GM10266 (cell line): ENCODE measurements around the gene RAD18.

Experiments used
- DNase-seq: peaks from one replicate; pipeline ENCODE4 v3.0.0; 2012; ENCODE audit errors: extremely low spot score
- CTCF ChIP-seq: IDR thresholded peaks from 2 replicates; pipeline ENCODE4 v1.5.1; 2012; ENCODE audit warnings: mild to moderate bottlenecking, low read depth; ENCODE audit not compliant: control insufficient read depth, insufficient read depth; ENCODE audit errors: missing control alignments

Gene RAD18

GRCh38 chr3:8864402-8865350 lies 98.6 kb downstream of the RAD18 start:
- no peak for TF ChIP-seq CTCF
- no peak for DNase-seq

- TF ChIP-seq CTCF, result no peak
Measured at GRCh38 chr3:8863891-8864290, 99.4 kb downstream of the RAD18 start.

GRCh38 chr3:8857720-8858367 lies 105.4 kb downstream of the RAD18 start:
- TF ChIP-seq CTCF, result no peak
- no peak for DNase-seq

More at GRCh38 chr3:8863891-8864290, 99.4 kb downstream of the RAD18 start:
- DNase-seq, result no peak

- no peak for TF ChIP-seq CTCF
- DNase-seq, result no peak
Measured at GRCh38 chr3:8856721-8857120, 106.6 kb downstream of the RAD18 start.

GRCh38 chr3:8856071-8856470 lies 107.2 kb downstream of the RAD18 start:
- no peak for TF ChIP-seq CTCF
- no peak for DNase-seq

GRCh38 chr3:8854656-8855055 lies 108.6 kb downstream of the RAD18 start:
- no peak for DNase-seq
- no peak for TF ChIP-seq CTCF

GRCh38 chr3:8853081-8853480 lies 110.2 kb downstream of the RAD18 start:
- TF ChIP-seq CTCF, result no peak
- no peak for DNase-seq
